ENCODE data around the gene CAMTA1. TPM values are rescaled to one million over a fixed set of nuclear protein-coding genes. Genes with fewer than 3 reads are reported as not detected.
"Not testable (repeated sequence)": the region's sequence is repeated elsewhere in the genome, so short reads cannot be mapped to it uniquely, and the experiment has no call there.

Gene CAMTA1
- total RNA-seq, 2 experiments from 2014 or later: 43.9 to 73.3 TPM

DNA sequence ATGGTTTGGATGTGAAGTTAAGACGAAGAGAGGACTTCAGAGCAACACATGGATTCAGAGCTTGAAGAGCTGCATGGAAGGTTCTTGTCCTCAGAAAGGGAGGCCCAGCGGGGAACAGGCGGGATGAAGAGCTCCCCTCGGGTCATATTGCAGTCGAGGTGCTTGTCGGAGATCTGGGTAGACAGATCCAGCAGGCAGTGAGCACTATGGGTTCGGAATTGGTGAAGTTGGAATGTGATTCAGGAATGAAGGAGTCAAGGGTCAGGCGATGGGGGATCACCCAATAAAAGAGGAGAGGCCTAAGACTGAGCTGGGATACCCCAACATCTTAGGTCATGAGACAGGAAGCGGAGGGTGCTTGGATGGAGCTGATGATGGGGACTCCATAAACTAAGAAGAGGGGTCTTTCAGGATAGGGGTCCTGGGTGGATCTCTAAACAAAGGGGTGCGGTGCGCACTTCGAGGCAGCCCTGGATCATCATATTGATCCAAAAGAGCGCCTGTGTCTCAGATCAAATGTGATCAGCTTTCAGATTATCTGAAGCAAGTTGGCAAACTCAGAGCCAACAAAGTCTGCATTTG is 809.6 kb downstream of the CAMTA1 start:
- ChIA-PET CTCF (ENCODE audit: unreplicated experiment) (no interaction called here), POLR2A (no interaction called here)
- Histone ChIP-seq H3K4me3 (ENCODE audit: low read depth, low read length, poor library complexity, severe bottlenecking) (no peak overlapping the region), H3K9me2 (ENCODE audit: insufficient read depth, low read length) (no peaks in the 10 kb centered on the region), H4K20me1 (ENCODE audit: insufficient read depth, low read length) (no peaks in the 10 kb centered on the region), H2AFZ (ENCODE audit: low read length) (no peak overlapping the region), H3K27ac (ENCODE audit: low read depth, low read length, poor library complexity, severe bottlenecking) (no peak overlapping the region), H3K9me3 (ENCODE audit: low read length) (no peaks in the 10 kb centered on the region), H3K79me2 (ENCODE audit: insufficient read depth, low read depth, low read length) (no peaks in the 10 kb centered on the region), H3K4me1 (ENCODE audit: insufficient read depth, low read length, poor library complexity, severe bottlenecking) (no peaks in the 10 kb centered on the region), H3K36me3 (ENCODE audit: insufficient read depth, low read length) (no peaks in the 10 kb centered on the region), H3K4me2 (ENCODE audit: low read length) (no peak overlapping the region)
- DNase-seq (ENCODE audit: low spot score): no peak
- intact Hi-C loops (cut with micrococcal nuclease; ENCODE audit: unreplicated experiment): no loop called here
- TF ChIP-seq EZH2phosphoT487 (IDR thresholded peaks at IDR 0.05; ENCODE audit: borderline replicate concordance, low read depth, low read length) (no peak), CTCF (conservative IDR thresholded peaks at IDR 0.05; ENCODE audit: low read length) (no peak)
- BruUV-seq (replicated peaks): no TSS peak

- H3K4me2 ChIP-seq (ENCODE audit: low read length): no peak overlapping the region
- BruUV-seq (replicated peaks): no TSS peak
- no peaks in the 10 kb centered on the region for H3K79me2 ChIP-seq (ENCODE audit: insufficient read depth, low read depth, low read length)
- no peak overlapping the region for H3K4me3 ChIP-seq (ENCODE audit: low read depth, low read length, poor library complexity, severe bottlenecking)
- H4K20me1 ChIP-seq (ENCODE audit: insufficient read depth, low read length): no peaks in the 10 kb centered on the region
- no peak overlapping the region for H2AFZ ChIP-seq (ENCODE audit: low read length)
- no peaks in the 10 kb centered on the region for H3K9me2 ChIP-seq (ENCODE audit: insufficient read depth, low read length)
- ChIA-PET POLR2A (no interaction called here), CTCF (ENCODE audit: unreplicated experiment) (no interaction called here)
- no peaks in the 10 kb centered on the region for H3K4me1 ChIP-seq (ENCODE audit: insufficient read depth, low read length, poor library complexity, severe bottlenecking)
- no peak for TF ChIP-seq EZH2phosphoT487 (IDR thresholded peaks at IDR 0.05; ENCODE audit: borderline replicate concordance, low read depth, low read length)
- TF ChIP-seq CTCF (conservative IDR thresholded peaks at IDR 0.05; ENCODE audit: low read length): no peak
- H3K27ac ChIP-seq (ENCODE audit: low read depth, low read length, poor library complexity, severe bottlenecking): no peak overlapping the region
- no peaks in the 10 kb centered on the region for H3K9me3 ChIP-seq (ENCODE audit: low read length)
- no peak for DNase-seq (ENCODE audit: low spot score)
- no peaks in the 10 kb centered on the region for H3K36me3 ChIP-seq (ENCODE audit: insufficient read depth, low read length)
- intact Hi-C loops (cut with micrococcal nuclease; ENCODE audit: unreplicated experiment): no loop called here
These were observed 810.1 kb downstream of the CAMTA1 start for GRCh38 chr1:7595336-7595735.

- Histone ChIP-seq H3K27ac (ENCODE audit: low read depth, low read length, poor library complexity, severe bottlenecking) (no peak overlapping the region), H4K20me1 (ENCODE audit: insufficient read depth, low read length) (no peaks in the 10 kb centered on the region), H3K9me3 (ENCODE audit: low read length) (no peaks in the 10 kb centered on the region), H3K4me3 (ENCODE audit: low read depth, low read length, poor library complexity, severe bottlenecking) (no peak overlapping the region), H3K9me2 (ENCODE audit: insufficient read depth, low read length) (no peaks in the 10 kb centered on the region), H3K36me3 (ENCODE audit: insufficient read depth, low read length) (no peaks in the 10 kb centered on the region), H3K4me2 (ENCODE audit: low read length) (no peak overlapping the region), H2AFZ (ENCODE audit: low read length) (no peak overlapping the region), H3K4me1 (ENCODE audit: insufficient read depth, low read length, poor library complexity, severe bottlenecking) (no peaks in the 10 kb centered on the region), H3K79me2 (ENCODE audit: insufficient read depth, low read depth, low read length) (no peaks in the 10 kb centered on the region)
- ChIA-PET POLR2A (no interaction called here), CTCF (ENCODE audit: unreplicated experiment) (no interaction called here)
- intact Hi-C loops (cut with micrococcal nuclease; ENCODE audit: unreplicated experiment): no loop called here
- DNase-seq (ENCODE audit: low spot score): no peak
- BruUV-seq (replicated peaks): no TSS peak
- TF ChIP-seq CTCF (conservative IDR thresholded peaks at IDR 0.05; ENCODE audit: low read length): no peak
- no peak for TF ChIP-seq EZH2phosphoT487 (IDR thresholded peaks at IDR 0.05; ENCODE audit: borderline replicate concordance, low read depth, low read length)
These were observed 811.1 kb downstream of the CAMTA1 start for GRCh38 chr1:7596126-7596965.

DNA sequence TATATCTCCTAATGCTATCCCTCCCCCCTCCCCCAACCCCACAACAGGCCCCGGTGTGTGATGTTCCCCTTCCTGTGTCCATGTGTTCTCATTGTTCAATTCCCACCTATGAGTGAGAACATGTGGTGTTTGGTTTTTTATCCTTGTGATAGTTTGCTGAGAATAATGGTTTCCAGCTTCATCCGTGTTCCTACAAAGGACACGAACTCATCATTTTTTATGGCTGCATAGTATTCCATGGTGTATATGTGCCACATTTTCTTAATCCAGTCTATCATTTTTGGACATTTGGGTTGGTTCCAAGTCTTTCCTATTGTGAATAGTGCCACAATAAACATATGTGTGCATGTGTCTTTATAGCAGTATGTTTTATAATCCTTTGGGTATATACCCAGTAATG is 812.8 kb downstream of the CAMTA1 start:
- POLR2A ChIA-PET; H3K9me3 ChIP-seq (ENCODE audit: low read length); BruUV-seq (replicated peaks); H3K4me2 ChIP-seq (ENCODE audit: low read length); H3K36me3 ChIP-seq (ENCODE audit: insufficient read depth, low read length); CTCF ChIA-PET (ENCODE audit: unreplicated experiment); H3K4me1 ChIP-seq (ENCODE audit: insufficient read depth, low read length, poor library complexity, severe bottlenecking); H2AFZ ChIP-seq (ENCODE audit: low read length); H3K27ac ChIP-seq (ENCODE audit: low read depth, low read length, poor library complexity, severe bottlenecking); H4K20me1 ChIP-seq (ENCODE audit: insufficient read depth, low read length); H3K9me2 ChIP-seq (ENCODE audit: insufficient read depth, low read length); DNase-seq (ENCODE audit: low spot score); intact Hi-C loops (cut with micrococcal nuclease; ENCODE audit: unreplicated experiment); H3K79me2 ChIP-seq (ENCODE audit: insufficient read depth, low read depth, low read length); H3K4me3 ChIP-seq (ENCODE audit: low read depth, low read length, poor library complexity, severe bottlenecking): not testable (repeated sequence)
